Esophagus squamous epithelium (tissue), 5 donors: ENCODE measurements around the gene MEI1. TPM values are rescaled to one million over a fixed set of nuclear protein-coding genes. Genes with fewer than 3 reads are reported as not detected.
"Not testable (repeated sequence)": the region's sequence is repeated elsewhere in the genome, so short reads cannot be mapped to it uniquely, and the experiment has no call there.

Source experiments
- DNase-seq: peaks from one replicate; lab custom pipeline; 2025; lab: John Stamatoyannopoulos, UW
- H3K27ac ChIP-seq, 4 donors: fragments of 200-600 bp; sonication (generic); one replicate each; pipeline ENCODE4 v1.5.1; 2016 to 2019; ENCODE audit warnings: mild to moderate bottlenecking in 1 of 4
- H3K27me3 ChIP-seq, 4 donors: fragments of 200-600 bp; sonication (generic); 1 replicate in 3 of 4; 2 replicates in 1 of 4; pipeline versions ENCODE4 v1.5.1 to v1.6.0; 2017 to 2021; ENCODE audit warnings: antibody characterized with exemption in 1 of 4
- H3K36me3 ChIP-seq, 3 donors: fragments of 200-600 bp; sonication (generic); one replicate each; pipeline ENCODE4 v1.5.1; 2016 to 2019
- H3K4me1 ChIP-seq, 3 donors: fragments of 200-600 bp; sonication (generic); one replicate each; pipeline ENCODE4 v1.5.1; 2017 to 2019
- H3K4me3 ChIP-seq, 4 donors: fragments of 200-600 bp; sonication (generic); 1 replicate in 3 of 4; 2 replicates in 1 of 4; pipeline ENCODE4 v1.5.1; 2016 to 2019; ENCODE audit warnings: mild to moderate bottlenecking in 2 of 4, moderate library complexity in 1 of 4
- H3K9me3 ChIP-seq, 3 donors: fragments of 200-600 bp; sonication (generic); one replicate each; pipeline ENCODE4 v1.5.1; 2016 to 2019
- POLR2A ChIP-seq, 4 donors: fragments of 450-650 bp; IDR thresholded peaks; one replicate each; pipeline ENCODE4 v1.6.1; 2017; ENCODE audit warnings: antibody characterized with exemption in 4 of 4, mild to moderate bottlenecking in 4 of 4, moderate library complexity in 3 of 4
- WGBS, 2 donors: methylation state at CpG; one replicate each; pipeline ENCODE4 v1.1.5; 2018; 5-methylcytosine and 5-hydroxymethylcytosine counted together
- intact Hi-C: fragments of 100-400 bp; cut with DNase I; formaldehyde crosslinking; loops from one replicate; pipeline ENCODE4 v1.15.0; 2022
- total RNA-seq, 4 donors: library from RNA; depleted of rRNA; stranded (reverse); fragments of >200 nt; gene quantifications; one replicate each; pipeline ENCODE4 v1.1.0, GENCODE V29; 2016
- TF ChIP-seq, protein P1 (sequence below), 6 experiments: fragments of 450-650 bp in 4 of 6; fragments of 200-600 bp in 2 of 6; sonication (generic) in 2 of 6; IDR thresholded peaks; one replicate each; pipeline ENCODE4 v1.5.1; 2016 to 2019; ENCODE audit warnings: antibody characterized with exemption in 6 of 6, mild to moderate bottlenecking in 4 of 6, moderate library complexity in 4 of 6
- donor health status: DM: yes; HTN: yes; CAD: no.

Gene MEI1
- total RNA-seq, 4 donors from 2014 or later: 0.09 to 1.3 (median 0.52) TPM

DNA sequence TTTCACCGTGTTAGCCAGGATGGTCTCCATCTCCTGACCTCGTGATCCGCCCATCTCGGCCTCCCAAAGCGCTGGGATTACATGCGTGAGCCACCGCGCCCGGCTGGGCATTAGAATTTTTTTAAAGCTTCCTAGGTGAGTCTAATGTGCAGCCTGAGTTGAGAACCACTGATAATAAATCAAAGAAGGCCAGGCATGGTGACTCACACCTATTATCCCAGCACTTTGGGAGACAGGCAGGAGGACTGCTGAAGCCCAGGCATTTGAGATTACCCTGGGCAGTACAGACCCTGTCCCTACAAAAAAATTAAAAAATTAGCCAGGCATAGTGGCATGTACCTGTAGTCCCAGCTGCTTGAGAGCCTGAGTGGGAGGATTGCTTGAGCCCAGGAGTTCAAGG, 13.7 kb downstream of the MEI1 start:
- DNase-seq: no peak
- Histone ChIP-seq H3K27me3 (peaks cover 0 to 9% (median 0%) of the 10 kb centered on the region in 4 donors), H3K9me3 (no peaks in the 10 kb centered on the region), H3K4me3 (no peak overlapping the region), H3K36me3 (no peaks in the 10 kb centered on the region), H3K4me1 (peaks cover 0 to 10% (median 0%) of the 10 kb centered on the region in 3 donors), H3K27ac (no peak overlapping the region)
- 65% methylated on average over 6 to 9 of the region's 9 CpGs for WGBS, 2 donors
- intact Hi-C loops: no loop called here
- TF ChIP-seq, protein P1, sequence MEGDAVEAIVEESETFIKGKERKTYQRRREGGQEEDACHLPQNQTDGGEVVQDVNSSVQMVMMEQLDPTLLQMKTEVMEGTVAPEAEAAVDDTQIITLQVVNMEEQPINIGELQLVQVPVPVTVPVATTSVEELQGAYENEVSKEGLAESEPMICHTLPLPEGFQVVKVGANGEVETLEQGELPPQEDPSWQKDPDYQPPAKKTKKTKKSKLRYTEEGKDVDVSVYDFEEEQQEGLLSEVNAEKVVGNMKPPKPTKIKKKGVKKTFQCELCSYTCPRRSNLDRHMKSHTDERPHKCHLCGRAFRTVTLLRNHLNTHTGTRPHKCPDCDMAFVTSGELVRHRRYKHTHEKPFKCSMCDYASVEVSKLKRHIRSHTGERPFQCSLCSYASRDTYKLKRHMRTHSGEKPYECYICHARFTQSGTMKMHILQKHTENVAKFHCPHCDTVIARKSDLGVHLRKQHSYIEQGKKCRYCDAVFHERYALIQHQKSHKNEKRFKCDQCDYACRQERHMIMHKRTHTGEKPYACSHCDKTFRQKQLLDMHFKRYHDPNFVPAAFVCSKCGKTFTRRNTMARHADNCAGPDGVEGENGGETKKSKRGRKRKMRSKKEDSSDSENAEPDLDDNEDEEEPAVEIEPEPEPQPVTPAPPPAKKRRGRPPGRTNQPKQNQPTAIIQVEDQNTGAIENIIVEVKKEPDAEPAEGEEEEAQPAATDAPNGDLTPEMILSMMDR (IDR thresholded peaks at IDR 0.05): no peak
- no peak for TF ChIP-seq POLR2A (IDR thresholded peaks at IDR 0.05)

DNA sequence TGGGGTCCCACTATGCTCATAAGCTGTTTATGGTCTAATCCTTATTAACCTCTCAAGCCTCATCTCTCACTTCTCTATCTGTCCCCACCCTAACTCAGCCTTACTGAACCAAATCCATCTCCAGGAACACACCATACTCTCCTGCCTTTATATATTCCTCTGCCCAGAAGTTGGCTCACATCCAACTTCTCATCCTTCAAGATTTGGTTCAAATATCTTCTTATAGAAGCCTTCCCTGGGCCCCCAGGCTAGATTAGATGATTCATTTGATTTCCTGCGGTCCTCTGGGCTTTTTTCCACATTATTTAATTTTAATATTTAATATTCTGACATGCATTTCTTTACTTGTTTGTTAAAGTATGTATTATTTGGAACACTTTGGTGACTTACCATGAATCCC, 23.2 kb downstream of the MEI1 start:
- DNase-seq: no peak
- intact Hi-C loops: no loop called here
- Histone ChIP-seq H3K9me3 (no peaks in the 10 kb centered on the region), H3K36me3 (no peaks in the 10 kb centered on the region), H3K27ac (no peak overlapping the region), H3K4me3 (no peak overlapping the region), H3K4me1 (no peaks in the 10 kb centered on the region), H3K27me3 (no peaks in the 10 kb centered on the region)
- TF ChIP-seq POLR2A (IDR thresholded peaks at IDR 0.05): no peak
- TF ChIP-seq, protein P1 (IDR thresholded peaks at IDR 0.05): no peak
- 25 to 57% methylated on average over 1 of the region's 1 CpG for WGBS, 2 donors

DNA sequence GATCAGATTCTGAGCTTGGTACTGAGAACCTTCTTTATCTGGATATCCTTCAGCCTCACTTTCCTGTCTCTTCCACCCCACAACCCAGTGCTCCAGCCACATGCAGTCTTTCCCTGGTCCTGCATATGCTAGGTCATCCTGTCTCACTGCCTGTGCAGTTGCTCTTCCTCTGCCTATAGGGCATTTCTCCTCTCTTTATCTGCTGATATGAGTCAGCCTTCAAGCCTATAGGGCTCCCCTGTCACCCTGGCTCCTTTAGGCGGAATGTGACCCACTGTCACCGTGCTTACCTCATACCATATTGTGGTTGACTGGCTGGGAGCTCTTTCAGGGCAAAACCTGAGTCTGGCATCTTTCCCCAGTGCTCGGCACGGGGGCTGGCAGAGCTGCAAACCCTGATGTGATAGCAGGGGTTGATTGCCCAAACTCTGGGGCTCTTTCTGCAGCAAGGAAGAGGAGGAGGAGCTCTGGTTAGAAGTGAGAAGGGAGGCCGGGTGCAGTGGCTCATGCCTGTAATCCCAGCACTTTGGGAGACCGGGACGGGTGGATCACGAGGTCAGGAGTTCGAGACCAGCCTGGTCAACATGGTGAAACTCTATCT, 26.3 kb downstream of the MEI1 start:
- intact Hi-C loops: no loop called here
- Histone ChIP-seq H3K27me3 (no peaks in the 10 kb centered on the region), H3K4me3 (no peak overlapping the region), H3K27ac (no peak overlapping the region), H3K36me3 (no peaks in the 10 kb centered on the region), H3K4me1 (no peaks in the 10 kb centered on the region), H3K9me3 (no peaks in the 10 kb centered on the region)
- WGBS, 2 donors: 75 to 81% methylated on average over 3 to 5 of the region's 9 CpGs
- TF ChIP-seq, protein P1 (IDR thresholded peaks at IDR 0.05): no peak
- no peak for TF ChIP-seq POLR2A (IDR thresholded peaks at IDR 0.05)
- DNase-seq: no peak

DNA sequence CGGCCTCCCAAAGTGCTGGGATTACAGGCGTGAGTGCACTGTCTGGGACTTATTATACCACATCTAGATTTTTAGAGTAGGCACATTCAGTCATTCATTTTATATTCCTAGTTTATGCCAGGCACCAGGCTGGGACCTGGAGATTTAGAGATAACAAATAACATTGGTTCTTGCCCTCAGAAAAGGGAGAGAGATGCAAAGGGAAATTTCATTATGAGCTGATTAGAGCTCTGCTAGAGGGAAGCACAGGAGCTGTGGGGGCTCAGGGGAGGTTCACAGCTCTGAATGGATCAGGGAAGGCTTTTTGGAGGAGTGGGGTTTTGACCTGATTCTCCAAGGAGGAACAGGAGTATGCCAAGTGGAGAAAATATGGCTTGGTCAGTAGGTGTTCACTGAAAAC, 32.3 kb downstream of the MEI1 start:
- Histone ChIP-seq H3K27me3 (no peaks in the 10 kb centered on the region), H3K4me1 (no peaks in the 10 kb centered on the region), H3K27ac (no peak overlapping the region), H3K4me3 (no peak overlapping the region), H3K36me3 (no peaks in the 10 kb centered on the region), H3K9me3 (no peaks in the 10 kb centered on the region)
- intact Hi-C loops: no loop called here
- TF ChIP-seq POLR2A (IDR thresholded peaks at IDR 0.05): no peak
- TF ChIP-seq, protein P1 (IDR thresholded peaks at IDR 0.05): no peak
- no peak for DNase-seq
- WGBS, 2 donors: 46% methylated on average over 2 of the region's 2 CpGs; no CpG with 5 or more reads in 1 of the 2 donors

DNA sequence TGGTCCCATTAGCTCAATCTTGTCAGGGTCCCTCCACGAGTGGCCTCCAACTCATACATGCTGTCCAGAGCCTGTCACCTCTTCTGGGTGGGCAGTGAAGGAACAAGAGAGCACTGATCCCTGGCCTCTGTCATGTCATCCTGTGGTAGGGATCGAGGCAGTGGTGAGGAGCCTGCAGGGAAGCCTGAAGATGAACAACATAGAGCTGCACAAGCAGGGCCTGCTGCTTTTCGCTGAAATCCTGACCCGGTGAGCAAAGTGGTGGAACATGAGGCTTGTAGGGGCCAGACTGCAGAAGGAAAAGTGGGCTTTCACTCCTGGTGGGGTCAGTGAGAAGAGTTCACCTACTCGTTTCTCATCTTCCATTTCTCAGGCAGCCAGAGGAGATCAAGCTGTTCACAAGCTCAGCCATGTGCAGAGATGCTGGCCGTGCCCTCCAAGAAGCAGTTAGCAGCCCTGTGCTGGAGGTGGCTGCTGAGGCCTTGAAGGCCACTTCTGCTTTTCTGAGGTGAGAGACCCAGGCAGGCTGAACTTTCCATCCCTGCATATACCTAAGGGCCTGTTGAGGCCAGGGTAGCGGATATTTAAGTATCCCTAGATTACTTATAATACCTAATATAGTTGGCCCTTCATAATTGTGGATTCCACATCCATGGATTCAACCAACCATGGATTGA, 32.9 kb downstream of the MEI1 start:
- H3K9me3 ChIP-seq: no peaks in the 10 kb centered on the region
- H3K36me3 ChIP-seq: no peaks in the 10 kb centered on the region
- no peak overlapping the region for H3K27ac ChIP-seq
- H3K27me3 ChIP-seq: no peaks in the 10 kb centered on the region
- 86 to 90% methylated on average over 6 of the region's 7 CpGs for WGBS, 2 donors
- no peaks in the 10 kb centered on the region for H3K4me1 ChIP-seq
- intact Hi-C loops: no loop called here
- no peak overlapping the region for H3K4me3 ChIP-seq
- DNase-seq: no peak
- TF ChIP-seq POLR2A (IDR thresholded peaks at IDR 0.05): no peak
- TF ChIP-seq, protein P1 (IDR thresholded peaks at IDR 0.05): no peak

DNA sequence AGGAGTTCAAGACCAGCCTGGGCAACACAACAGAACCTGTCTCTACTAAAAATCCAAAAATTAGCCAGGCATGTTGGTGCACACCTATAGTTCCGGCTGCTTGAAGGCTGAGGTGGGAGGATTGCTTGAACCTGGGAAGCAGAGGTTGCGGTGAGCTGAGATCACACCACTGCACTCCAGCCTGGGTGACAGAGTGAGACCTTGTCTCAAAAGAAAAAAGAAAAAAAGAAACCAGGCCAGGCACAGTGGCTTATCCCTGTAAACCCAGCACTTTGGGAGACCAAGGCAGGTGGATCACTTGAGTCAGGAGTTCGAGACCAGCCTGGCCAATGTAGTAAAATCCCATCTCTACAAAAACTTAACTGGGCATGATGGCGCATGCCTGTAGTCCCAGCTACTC, 33.9 kb downstream of the MEI1 start:
- DNase-seq, intact Hi-C loops, H3K4me3 ChIP-seq, H3K4me1 ChIP-seq, H3K9me3 ChIP-seq, H3K27me3 ChIP-seq, H3K36me3 ChIP-seq, H3K27ac ChIP-seq: not testable (repeated sequence)
- WGBS, 2 donors: 91 to 94% methylated on average over 4 of the region's 4 CpGs
